ENCODE data around the gene MDN1.
A peak's percentile ranks its signal among the peaks of the same experiment; 100 is the strongest.

MDN1 gene

GRCh38 chr6:89613790-89614189 lies 205.8 kb downstream of the MDN1 start:
- no peak for ATAC-seq (ENCODE audit: low read depth)
- H3K27me3 ChIP-seq (ENCODE audit: insufficient read depth, poor library complexity, severe bottlenecking), result no peaks in the 10 kb centered on the region
- DNase-seq (ENCODE audit: low spot score), result no peak

DNA sequence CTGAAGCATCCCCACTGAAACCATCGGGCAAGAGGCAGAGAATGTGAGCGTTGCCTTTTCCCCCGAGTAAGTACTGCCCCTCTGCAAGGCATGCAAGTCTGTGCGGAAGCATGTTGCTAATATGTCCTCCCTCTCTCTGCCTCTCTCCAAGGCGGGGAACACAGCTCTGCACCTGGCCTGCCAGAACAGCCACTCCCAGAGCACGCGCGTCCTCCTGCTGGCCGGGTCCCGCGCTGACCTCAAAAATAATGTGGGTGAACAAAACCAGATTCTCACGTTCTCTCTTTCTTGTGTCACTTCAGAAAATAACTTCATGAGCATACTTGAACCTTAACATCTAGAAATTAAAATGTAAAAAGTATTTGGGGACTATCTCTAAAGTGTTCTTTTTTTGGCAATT lies 207.5 kb downstream of the MDN1 start:
- H3K4me1 ChIP-seq (ENCODE audit: insufficient read depth, poor library complexity, severe bottlenecking), result no peaks in the 10 kb centered on the region
- no peaks in the 10 kb centered on the region for H3K36me3 ChIP-seq (ENCODE audit: low read depth)
- no peaks in the 10 kb centered on the region for H3K27me3 ChIP-seq (ENCODE audit: insufficient read depth, poor library complexity, severe bottlenecking)
- no peak overlapping the region for H3K27ac ChIP-seq (ENCODE audit: poor library complexity, severe bottlenecking)
- H3K4me3 ChIP-seq (ENCODE audit: severe bottlenecking), result no peak overlapping the region
- TF ChIP-seq, protein P1, sequence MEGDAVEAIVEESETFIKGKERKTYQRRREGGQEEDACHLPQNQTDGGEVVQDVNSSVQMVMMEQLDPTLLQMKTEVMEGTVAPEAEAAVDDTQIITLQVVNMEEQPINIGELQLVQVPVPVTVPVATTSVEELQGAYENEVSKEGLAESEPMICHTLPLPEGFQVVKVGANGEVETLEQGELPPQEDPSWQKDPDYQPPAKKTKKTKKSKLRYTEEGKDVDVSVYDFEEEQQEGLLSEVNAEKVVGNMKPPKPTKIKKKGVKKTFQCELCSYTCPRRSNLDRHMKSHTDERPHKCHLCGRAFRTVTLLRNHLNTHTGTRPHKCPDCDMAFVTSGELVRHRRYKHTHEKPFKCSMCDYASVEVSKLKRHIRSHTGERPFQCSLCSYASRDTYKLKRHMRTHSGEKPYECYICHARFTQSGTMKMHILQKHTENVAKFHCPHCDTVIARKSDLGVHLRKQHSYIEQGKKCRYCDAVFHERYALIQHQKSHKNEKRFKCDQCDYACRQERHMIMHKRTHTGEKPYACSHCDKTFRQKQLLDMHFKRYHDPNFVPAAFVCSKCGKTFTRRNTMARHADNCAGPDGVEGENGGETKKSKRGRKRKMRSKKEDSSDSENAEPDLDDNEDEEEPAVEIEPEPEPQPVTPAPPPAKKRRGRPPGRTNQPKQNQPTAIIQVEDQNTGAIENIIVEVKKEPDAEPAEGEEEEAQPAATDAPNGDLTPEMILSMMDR (IDR thresholded peaks at IDR 0.05; ENCODE audit: poor library complexity, severe bottlenecking), result no peak
- no peak for DNase-seq (ENCODE audit: low spot score)
- no peak for ATAC-seq (ENCODE audit: low read depth)
- H3K9me3 ChIP-seq (ENCODE audit: severe bottlenecking), result no peaks in the 10 kb centered on the region

More at GRCh38 chr6:89613790-89614189, 205.8 kb downstream of the MDN1 start:
- TF ChIP-seq, protein P1 (IDR thresholded peaks at IDR 0.05; ENCODE audit: poor library complexity, severe bottlenecking), result no peak
- Histone ChIP-seq H3K27ac (ENCODE audit: poor library complexity, severe bottlenecking) (no peak overlapping the region), H3K9me3 (ENCODE audit: severe bottlenecking) (no peaks in the 10 kb centered on the region), H3K4me1 (ENCODE audit: insufficient read depth, poor library complexity, severe bottlenecking) (no peaks in the 10 kb centered on the region), H3K4me3 (ENCODE audit: severe bottlenecking) (no peak overlapping the region), H3K36me3 (ENCODE audit: low read depth) (no peaks in the 10 kb centered on the region)

DNA sequence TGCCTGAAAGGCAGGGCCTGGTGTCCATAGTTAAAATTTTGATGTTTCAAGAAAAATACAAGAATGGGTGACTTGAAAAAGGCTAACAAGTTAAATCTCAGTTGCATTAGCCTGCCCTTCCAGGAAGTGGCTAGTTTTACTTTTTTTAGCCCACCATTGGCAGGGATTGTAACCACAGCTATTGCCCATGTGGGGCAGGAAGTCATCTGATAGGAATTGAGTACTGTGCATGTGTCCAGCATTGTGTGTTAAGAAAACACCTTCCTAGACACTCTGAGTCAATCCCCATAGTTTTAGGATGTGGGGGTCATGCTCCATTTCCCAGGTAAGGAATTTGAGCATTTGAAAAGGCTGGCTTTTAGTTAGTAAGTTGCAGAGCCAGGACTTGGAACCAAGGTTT lies 207.9 kb downstream of the MDN1 start:
- TF ChIP-seq, protein P1 (IDR thresholded peaks at IDR 0.05; ENCODE audit: poor library complexity, severe bottlenecking), result no peak
- H3K27ac ChIP-seq (ENCODE audit: poor library complexity, severe bottlenecking), result no peak overlapping the region
- DNase-seq (ENCODE audit: low spot score) (no peak), ATAC-seq (ENCODE audit: low read depth) (no peak)
- H3K36me3 ChIP-seq (ENCODE audit: low read depth), result no peaks in the 10 kb centered on the region
- H3K4me1 ChIP-seq (ENCODE audit: insufficient read depth, poor library complexity, severe bottlenecking), result no peaks in the 10 kb centered on the region
- H3K27me3 ChIP-seq (ENCODE audit: insufficient read depth, poor library complexity, severe bottlenecking), result no peaks in the 10 kb centered on the region
- H3K4me3 ChIP-seq (ENCODE audit: severe bottlenecking), result no peak overlapping the region
- no peaks in the 10 kb centered on the region for H3K9me3 ChIP-seq (ENCODE audit: severe bottlenecking)

GRCh38 chr6:89610149-89610642 lies 209.4 kb downstream of the MDN1 start:
- no peaks in the 10 kb centered on the region for H3K27me3 ChIP-seq (ENCODE audit: insufficient read depth, poor library complexity, severe bottlenecking)
- H3K9me3 ChIP-seq (ENCODE audit: severe bottlenecking), result no peaks in the 10 kb centered on the region
- no peak overlapping the region for H3K4me3 ChIP-seq (ENCODE audit: severe bottlenecking)
- peak; percentile 58; the same call in 2 of the 3 replicates for ATAC-seq (ENCODE audit: low read depth)
- no peak overlapping the region for H3K27ac ChIP-seq (ENCODE audit: poor library complexity, severe bottlenecking)
- no peak for DNase-seq (ENCODE audit: low spot score)
- TF ChIP-seq, protein P1 (IDR thresholded peaks at IDR 0.05; ENCODE audit: poor library complexity, severe bottlenecking), result peak; percentile 77
- H3K4me1 ChIP-seq (ENCODE audit: insufficient read depth, poor library complexity, severe bottlenecking), result no peaks in the 10 kb centered on the region
- H3K36me3 ChIP-seq (ENCODE audit: low read depth), result no peaks in the 10 kb centered on the region

- TF ChIP-seq, protein P1 (IDR thresholded peaks at IDR 0.05; ENCODE audit: poor library complexity, severe bottlenecking), result no peak
- Histone ChIP-seq H3K36me3 (ENCODE audit: low read depth) (no peaks in the 10 kb centered on the region), H3K9me3 (ENCODE audit: severe bottlenecking) (no peaks in the 10 kb centered on the region), H3K4me1 (ENCODE audit: insufficient read depth, poor library complexity, severe bottlenecking) (no peaks in the 10 kb centered on the region), H3K4me3 (ENCODE audit: severe bottlenecking) (no peak overlapping the region), H3K27me3 (ENCODE audit: insufficient read depth, poor library complexity, severe bottlenecking) (no peaks in the 10 kb centered on the region), H3K27ac (ENCODE audit: poor library complexity, severe bottlenecking) (no peak overlapping the region)
- no peak for DNase-seq (ENCODE audit: low spot score)
- ATAC-seq (ENCODE audit: low read depth), result no peak
These were observed 213.7 kb downstream of the MDN1 start for GRCh38 chr6:89605861-89606260.
